DMS53 treated with DMSO at 0.1 percent for 48 hours (cell line): ENCODE data around the gene SLC38A5.

ENCODE experiments used
- DNase-seq: peaks from one replicate; lab custom pipeline; 2025; ENCODE audit not compliant: unreplicated experiment; lab: John Stamatoyannopoulos, UW

SLC38A5 gene

GRCh38 chrX:48492293-48492910 is 22.3 kb upstream of the SLC38A5 start:
- no peak for DNase-seq

DNA sequence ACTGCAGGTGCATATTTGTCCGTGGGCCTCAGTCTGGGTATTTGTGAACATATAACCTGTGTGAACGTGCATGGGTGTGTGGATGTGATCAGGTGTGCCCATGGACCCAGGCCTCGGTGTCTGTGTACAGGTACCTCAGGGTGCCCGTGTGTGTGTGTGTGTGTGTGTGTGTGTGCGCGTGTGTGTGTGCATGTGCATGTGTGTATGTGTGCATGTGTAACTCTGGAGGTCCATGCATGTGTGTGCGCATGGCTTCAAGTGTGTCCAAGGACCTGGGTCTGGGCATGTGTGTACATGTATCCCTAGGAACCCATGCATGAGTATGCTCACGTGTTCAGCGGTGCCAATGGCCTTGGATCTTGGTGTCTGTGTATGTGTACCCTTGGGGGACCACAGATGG is 21.7 kb upstream of the SLC38A5 start:
- no peak for DNase-seq

DNA sequence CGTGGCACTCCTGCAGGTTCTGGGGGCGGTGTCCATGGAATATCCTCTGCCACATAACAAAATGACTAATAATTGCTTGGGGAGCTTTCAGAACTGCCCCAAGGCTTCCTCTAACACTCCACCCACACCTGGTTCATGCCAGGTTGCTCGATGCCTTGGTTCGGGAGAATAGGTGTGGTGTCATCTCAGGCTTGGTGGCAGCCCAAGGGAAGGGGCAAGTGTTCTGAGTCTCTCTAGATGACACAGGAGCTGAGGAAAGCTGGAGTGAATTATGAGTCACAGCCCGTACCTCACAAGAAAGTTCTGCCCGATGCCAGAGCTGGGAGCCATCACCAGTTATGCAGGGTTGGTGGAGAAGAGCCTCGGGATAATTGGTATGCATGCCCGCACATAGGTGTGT is 20.6 kb upstream of the SLC38A5 start:
- DNase-seq, result no peak

DNA sequence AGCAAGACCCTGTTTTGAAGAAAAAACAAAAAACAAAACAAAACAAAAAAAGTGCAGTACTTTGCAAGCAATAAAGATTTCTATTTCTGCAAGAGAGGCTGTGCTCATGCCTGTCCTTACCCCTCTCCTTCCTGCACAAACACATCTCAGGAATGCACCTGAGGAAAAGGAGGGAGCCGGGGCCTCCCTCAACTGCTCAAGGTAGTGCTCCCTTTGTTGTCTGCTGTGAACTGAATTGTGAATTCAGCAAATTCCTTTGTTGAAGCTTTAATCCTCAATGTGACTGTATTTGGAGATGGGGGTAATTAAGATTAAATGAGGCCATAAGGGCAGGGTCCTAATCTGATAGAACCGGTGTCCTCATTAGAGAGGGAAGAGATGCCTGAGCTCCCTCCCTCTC is 19.8 kb upstream of the SLC38A5 start:
- DNase-seq, result no peak

GRCh38 chrX:48489296-48489695 is 19.2 kb upstream of the SLC38A5 start:
- no peak for DNase-seq

DNA sequence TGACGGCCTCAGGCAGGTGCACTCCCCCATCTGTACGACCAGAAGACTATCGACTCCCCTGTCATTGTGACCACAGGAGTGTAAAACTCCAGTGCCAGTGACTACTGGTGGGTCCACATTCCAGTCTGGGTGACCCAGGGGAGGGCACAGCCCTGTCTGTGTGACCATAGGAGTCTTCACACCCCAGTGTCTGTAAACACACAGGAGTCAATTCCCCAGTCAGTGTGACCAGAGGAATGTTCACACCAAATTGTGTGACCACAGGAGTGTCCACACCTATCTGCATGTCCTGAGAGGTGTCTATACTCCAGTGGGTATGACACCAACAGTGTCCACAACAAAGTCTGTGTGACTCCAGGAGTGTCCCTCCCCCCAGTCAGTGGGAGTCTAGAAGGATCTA is 18.0 kb upstream of the SLC38A5 start:
- no peak for DNase-seq

DNA sequence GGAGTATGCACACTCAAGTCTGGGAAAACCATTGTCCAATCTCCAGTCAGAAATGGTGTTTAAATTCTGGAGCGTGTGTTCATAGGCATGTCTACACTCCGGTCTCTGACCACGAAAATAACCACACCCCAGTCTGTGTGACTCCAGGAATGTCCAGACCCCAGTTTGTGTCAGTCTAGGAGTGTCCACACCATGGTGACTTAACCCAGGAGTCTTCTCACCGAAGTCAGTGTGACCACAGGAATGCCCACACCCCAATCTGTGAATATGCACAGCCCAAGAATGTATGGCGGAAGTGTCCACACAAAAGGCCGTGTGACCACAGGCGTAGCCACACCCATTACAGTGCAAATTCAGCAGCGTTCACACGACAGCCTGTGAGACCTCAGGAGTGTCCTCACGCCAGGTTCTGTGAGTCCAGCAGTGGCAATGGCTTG is 17.3 kb upstream of the SLC38A5 start:
- DNase-seq, result no peak

DNA sequence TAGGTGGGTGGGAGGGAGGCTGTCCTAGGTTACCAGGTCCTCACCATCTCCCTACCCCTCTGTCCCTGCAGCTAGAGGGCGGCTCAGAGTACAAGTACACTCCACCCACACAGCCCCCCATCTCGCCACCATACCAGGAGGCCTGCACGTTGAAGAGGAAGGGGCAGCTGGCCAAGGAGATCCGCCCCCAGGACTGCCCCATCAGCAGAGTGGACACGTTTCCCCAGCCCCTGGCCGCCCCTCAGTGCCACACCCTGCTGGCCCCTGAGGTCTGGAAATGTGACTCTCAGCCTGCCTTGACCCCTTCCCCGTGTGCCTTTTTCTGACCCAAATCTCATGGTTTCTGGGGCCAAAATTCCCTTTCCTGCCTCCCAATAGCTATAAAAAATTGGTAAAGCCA is 12.5 kb upstream of the SLC38A5 start:
- DNase-seq, result no peak

DNA sequence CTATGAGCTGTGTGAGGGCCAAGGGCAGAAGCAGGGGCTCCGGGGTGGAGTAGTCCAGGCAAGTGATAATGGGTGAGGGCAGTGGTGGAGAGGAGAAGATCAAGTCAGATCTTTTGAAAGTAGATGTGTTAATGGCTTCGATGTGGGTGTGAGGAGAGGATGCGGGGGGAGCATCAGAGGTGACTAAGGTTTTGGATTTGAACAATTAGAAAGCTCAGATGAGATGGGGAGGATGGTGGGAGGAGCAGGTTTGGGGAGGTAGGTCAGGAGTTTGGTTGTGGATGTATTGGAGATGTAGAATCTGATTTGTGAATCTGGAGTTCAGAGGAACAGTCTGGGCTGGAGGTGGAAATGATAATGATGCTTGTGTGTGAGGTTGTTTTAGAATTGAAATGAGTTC is 10.5 kb upstream of the SLC38A5 start:
- DNase-seq, result no peak

DNA sequence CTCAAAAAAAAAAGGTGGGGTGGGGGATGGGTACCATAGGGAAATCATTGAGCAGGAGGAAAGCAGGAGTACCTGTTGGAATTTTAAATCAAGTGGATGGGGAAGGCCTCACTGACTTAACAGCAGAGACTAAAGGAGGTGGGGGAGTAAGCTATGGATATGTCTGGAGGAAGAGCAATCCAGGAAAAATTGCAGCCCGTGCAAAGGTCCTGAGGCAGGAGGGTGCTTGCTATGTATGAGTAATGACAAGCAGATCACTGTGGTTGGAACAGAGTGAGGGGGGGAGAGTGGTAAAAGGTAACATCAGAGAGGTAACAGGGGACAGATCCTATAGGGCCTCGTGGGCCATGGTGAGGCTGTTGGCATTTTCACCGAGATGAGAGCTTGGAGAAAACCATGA is 10.1 kb upstream of the SLC38A5 start:
- no peak for DNase-seq

DNA sequence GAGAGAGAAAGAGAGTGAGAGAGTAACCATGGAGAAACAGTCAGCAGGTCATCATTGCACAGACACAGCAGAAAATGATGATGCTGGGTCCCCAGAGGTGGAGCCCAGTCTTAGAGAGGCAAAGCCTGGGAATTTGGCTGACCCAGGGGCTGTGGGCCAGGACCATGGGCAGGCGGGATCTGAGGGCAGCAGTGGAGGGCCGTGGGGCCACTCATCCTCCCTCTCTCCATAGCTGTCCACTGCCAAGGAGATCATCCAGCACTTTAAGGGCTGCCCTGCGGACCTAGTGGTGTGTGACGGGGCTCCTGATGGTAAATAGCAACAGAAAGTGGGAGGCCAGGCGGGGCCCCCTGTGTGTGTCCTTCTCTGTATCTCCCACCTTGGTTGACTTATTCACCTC is 8.7 kb upstream of the SLC38A5 start:
- no peak for DNase-seq

GRCh38 chrX:48477960-48478755 is 8.1 kb upstream of the SLC38A5 start:
- DNase-seq, result no peak

DNA sequence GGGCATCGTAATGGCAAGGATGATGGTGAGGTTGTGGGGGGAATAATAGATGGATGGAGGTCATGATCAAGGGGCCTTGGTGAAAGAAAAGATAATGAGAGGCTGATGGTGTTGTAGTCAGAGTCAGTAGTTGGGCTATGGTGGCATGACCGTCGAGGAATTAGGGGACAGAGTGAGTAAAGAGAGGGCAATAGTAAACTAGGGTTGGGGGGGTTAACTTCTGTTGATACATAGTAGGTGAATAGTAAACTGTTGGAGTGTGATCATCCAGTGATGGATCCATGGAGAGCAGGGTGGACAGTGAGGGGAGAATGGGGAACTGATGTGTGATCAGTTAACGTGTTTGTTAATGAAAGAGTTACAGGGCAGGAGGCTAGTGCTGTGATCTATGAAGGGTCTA is 6.9 kb upstream of the SLC38A5 start:
- DNase-seq, result no peak

DNA sequence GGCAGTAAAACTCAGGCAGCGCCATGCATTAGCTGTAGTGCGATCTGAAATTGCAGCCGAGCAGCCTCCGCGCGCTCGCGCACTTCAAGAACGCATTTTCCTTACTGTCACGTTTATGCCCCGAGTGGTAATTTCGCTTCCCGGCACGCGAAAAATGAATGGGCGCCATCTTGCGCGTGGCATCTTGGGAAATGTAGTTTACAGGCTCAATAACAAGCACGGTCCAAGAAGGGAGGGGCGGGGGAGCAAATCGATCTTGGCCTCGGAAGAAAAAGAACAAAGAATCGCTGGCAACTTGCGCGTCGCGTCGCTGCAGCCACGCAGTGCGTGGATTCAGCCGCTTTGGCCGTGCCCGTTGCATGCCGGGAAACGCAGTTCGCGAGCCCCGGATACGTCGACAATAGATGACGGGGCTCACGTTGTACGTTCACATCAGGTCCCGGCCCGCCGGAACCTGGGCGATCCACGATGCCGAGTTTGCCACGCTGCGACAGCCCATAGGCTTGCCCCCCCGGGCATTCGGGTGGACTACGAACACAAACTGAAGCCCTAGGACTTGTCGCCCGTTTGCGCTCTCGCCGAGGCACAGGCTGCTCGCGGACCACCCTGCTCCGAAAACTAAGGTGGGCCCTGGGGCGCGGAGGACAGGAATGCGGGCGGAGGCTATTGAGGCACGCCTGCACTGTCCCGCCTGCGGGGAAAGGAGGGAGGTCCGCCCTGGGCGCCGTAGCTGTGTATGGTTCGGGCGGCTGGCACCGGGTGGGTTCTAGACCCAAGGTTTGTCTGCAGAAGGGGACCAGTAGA is 5.9 kb upstream of the SLC38A5 start, which contains the start of gene FTSJ1:
FTSJ1 (plus strand) TSS at position 426 of the 804 bp plus-strand sequence. CDS start 1,849 bp downstream, outside the sequence.
- peak; percentile 74 for DNase-seq

DNA sequence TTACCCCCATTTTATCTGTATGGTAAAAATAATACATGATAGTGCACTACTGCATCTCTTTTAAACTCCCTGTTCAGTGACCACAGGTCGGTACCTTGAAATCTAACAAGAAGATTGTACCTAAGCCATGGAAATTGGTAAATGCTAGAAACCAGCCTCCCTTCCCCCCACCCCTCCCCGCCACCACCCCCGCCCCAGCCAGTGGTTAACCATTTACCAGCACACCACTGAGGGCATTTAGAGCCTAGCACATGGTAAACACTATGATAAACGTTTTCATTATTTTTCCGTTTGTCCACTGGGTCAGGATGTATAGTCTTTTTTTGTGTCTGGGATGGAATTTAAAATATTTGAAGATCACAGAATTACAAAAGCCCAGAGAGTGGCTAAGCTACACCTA is 5.2 kb upstream of the SLC38A5 start:
- peak; percentile 38 for DNase-seq

DNA sequence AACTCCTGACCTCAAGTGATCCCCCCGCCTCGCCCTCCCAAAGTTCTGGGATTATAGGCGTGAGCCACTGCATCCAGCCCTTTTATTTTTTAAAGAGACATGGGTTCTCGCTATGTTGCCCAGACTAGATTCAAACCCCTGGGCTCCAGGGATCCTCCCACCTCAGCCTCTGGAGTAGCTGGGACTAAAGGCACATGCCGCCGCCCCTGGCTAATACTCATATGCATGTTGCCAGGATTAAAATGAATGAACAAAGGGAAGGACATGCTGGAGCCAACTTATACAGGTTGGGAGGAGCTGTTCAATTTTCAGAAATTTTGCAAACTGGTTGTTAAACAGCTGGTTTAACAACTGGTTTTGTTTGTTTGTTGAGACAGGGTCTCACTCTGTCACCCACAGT is 4.5 kb upstream of the SLC38A5 start:
- DNase-seq, result no peak

GRCh38 chrX:48474127-48474526 is 4.1 kb upstream of the SLC38A5 start:
- no peak for DNase-seq

DNA sequence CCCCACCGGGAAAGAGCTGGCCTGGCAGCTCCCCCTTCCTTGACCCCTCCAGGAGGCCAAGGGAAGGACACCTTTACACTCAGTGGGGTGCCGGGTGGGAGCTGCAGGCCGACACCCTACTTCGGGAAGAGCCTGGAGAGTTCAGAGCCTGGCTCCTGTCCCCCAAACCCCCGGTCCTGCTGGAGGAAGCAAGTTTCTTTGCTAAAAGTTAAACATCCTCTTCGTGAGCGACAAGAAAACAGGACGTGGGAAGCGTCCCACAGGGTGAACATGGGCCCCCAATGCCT is 3.6 kb upstream of the SLC38A5 start:
- DNase-seq, result no peak

DNA sequence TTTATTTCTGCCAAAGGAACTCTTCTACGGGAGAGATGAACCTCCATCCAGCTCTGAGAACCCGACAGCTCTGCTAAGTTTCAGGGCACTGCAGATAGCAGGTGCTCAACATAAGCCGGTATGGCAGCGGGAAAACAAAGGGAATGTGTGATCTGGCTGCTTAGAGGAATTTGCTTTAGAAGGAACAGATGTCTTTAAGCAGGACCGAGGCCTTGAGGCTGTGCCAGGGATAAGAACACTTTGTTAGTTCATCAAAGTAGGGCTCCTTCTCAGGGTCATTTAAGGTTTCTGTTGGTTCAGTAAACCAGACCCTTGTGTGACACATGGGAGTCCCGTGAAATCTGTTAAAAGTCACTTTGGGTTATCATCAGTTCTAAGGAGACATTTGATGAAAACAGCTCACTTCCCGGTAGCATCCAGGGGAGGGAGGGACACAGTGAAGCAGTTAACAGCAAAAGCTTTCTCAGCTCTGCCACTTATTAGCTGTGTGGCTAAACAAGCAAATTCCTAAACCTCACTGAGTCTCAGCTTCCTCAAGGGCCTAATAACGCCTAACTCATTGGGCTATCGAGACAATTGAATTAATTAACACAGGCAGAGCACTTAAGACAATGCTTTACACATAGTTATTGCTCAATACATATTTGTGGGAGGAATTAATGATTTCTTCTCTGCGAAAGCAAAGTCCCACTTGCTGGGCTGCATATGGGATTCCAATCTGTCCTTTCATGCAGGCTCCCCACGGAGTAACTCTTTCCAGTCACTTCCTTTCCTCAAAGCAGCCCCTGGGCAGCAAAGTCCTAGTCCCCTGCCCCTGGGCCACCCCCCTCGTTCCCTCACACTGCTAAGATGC is 3.0 kb upstream of the SLC38A5 start:
- DNase-seq, result no peak

DNA sequence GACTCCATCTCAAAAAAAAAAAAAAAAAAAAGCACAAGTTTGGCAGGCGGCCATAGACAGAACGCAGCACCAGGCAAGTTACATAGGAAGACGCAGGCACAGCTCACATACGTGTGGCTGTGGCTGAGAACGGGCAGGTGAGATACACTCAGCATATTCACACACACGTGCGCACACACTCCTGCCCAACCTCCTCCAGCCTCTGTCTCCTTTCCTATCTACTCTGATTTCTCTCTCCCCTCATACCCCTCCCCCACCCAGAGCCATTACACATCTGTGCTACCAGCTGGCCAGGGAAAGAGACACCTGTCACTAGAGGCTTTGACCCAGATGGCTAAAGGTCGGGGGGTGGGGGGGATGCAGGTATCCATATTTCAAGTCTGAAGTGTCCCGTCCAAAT is 2.2 kb upstream of the SLC38A5 start:
- DNase-seq, result no peak

DNA sequence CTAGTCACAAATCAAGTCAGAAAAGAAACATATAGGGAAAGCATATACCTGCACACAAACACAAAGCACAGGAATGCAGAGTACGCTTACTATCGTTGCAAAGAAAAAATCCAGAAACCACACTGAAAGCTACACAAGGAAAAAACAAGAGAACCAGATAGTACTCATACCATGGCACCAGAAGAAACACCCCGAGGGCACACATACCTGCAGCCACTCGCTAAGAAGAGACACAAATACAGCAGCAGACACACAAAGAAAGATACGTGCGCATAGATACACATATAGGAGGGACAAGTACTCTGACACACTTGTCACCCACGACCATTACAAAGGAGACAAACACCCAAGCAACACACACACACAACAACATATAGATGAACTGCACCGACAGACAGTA is 1.4 kb upstream of the SLC38A5 start:
- no peak for DNase-seq
